Endothelial cell of umbilical vein (primary cell): ENCODE results near the gene CDCA7L. TPM values are rescaled to one million over a fixed set of nuclear protein-coding genes. Genes with fewer than 3 reads are reported as not detected.

Source experiments
- BruUV-seq: library from RNA; stranded (reverse); fragments of 400-500 nt; replicated peaks from 2 replicates; lab custom pipeline; 2021; lab: Mats Ljungman, UMichigan
- CTCF ChIA-PET: fragments of 300-600, 350-600 bp; sonication (Branson Sonifier 250); formaldehyde crosslinking; loops from one replicate; lab custom pipeline; 2021; ENCODE audit warnings: antibody characterized with exemption, inconsistent platforms; lab: Charles Lee
- POLR2A ChIA-PET: fragments of 300-600, 350-600 bp; sonication (Branson Sonifier 250); formaldehyde crosslinking; loops from one replicate; lab custom pipeline; 2021; ENCODE audit warnings: antibody characterized with exemption, inconsistent platforms; lab: Charles Lee
- DNase-seq: peaks from one replicate; pipeline ENCODE4 v3.0.0-alpha.2; 2011; ENCODE audit warnings: low read depth, low spot score
- FAIRE-seq: peaks from 2 replicates; lab custom pipeline; 2011; peaks lifted over from hg19 to GRCh38; lab: Jason Lieb, UNC
- H2AFZ ChIP-seq: 2 replicates; pipeline ENCODE4 v1.6.0; 2012; ENCODE audit warnings: low read depth, low read length, control low read depth, inconsistent platforms
- H3K27ac ChIP-seq: 2 replicates; pipeline ENCODE4 v1.5.1; 2011; ENCODE audit warnings: low read depth, mild to moderate bottlenecking, control low read depth, low read length, moderate library complexity; ENCODE audit not compliant: insufficient read depth
- H3K27me3 ChIP-seq, 2 experiments: 2 replicates each; pipeline versions ENCODE4 v1.6.0 to v1.6.1; 2011; ENCODE audit warnings: low read length in 2 of 2, mixed read lengths in 1 of 2; ENCODE audit not compliant: control insufficient read depth in 2 of 2, insufficient read depth in 2 of 2
- H3K36me3 ChIP-seq, 2 experiments: 2 replicates in 1 of 2; 3 replicates in 1 of 2; pipeline ENCODE4 v1.5.1; 2011; ENCODE audit warnings: low read length in 2 of 2, mild to moderate bottlenecking in 1 of 2, moderate library complexity in 1 of 2; ENCODE audit not compliant: control insufficient read depth in 2 of 2, insufficient read depth in 2 of 2; ENCODE audit errors: extremely low read depth in 1 of 2
- H3K4me1 ChIP-seq: 3 replicates; pipeline ENCODE4 v1.5.1; 2011; ENCODE audit warnings: mild to moderate bottlenecking, low read length; ENCODE audit not compliant: control insufficient read depth, insufficient read depth; ENCODE audit errors: extremely low read depth
- H3K4me2 ChIP-seq: 2 replicates; pipeline ENCODE4 v1.6.1; 2011; ENCODE audit warnings: low read length, control low read depth, mixed read lengths; ENCODE audit not compliant: insufficient read depth
- H3K4me3 ChIP-seq, 3 experiments: fragments of 200-600 bp in 1 of 3; sonication (generic), shearing (Covaris generic) in 1 of 3; replicated peaks in 1 of 3; 2 replicates each; pipeline ENCODE4 v1.5.1; 2011 to 2016; ENCODE audit warnings: control low read depth in 3 of 3, low read length in 3 of 3, mild to moderate bottlenecking in 2 of 3, inconsistent platforms in 1 of 3, low read depth in 1 of 3, moderate library complexity in 1 of 3; ENCODE audit not compliant: insufficient read depth in 1 of 3
- H3K79me2 ChIP-seq: 2 replicates; pipeline ENCODE4 v1.6.0; 2012; ENCODE audit warnings: low read length, inconsistent platforms; ENCODE audit not compliant: control insufficient read depth, insufficient read depth
- H3K9ac ChIP-seq: replicated peaks from 2 replicates; pipeline ENCODE3; 2011; ENCODE audit warnings: low read length, control low read depth; ENCODE audit not compliant: insufficient read depth; ENCODE audit errors: extremely low read depth
- H3K9me1 ChIP-seq: replicated peaks from 3 replicates; pipeline ENCODE4 v1.6.0; 2011; ENCODE audit warnings: mild to moderate bottlenecking, low read length; ENCODE audit not compliant: control insufficient read depth, insufficient read depth; ENCODE audit errors: extremely low read depth
- H3K9me3 ChIP-seq: replicated peaks from 2 replicates; pipeline ENCODE4 v1.5.1; 2012; ENCODE audit warnings: low read length, inconsistent platforms; ENCODE audit not compliant: control insufficient read depth, insufficient read depth
- H4K20me1 ChIP-seq: replicated peaks from 2 replicates; pipeline ENCODE3; 2011; ENCODE audit warnings: mild to moderate bottlenecking, low read length; ENCODE audit not compliant: control insufficient read depth, insufficient read depth; ENCODE audit errors: extremely low read depth
- CTCF ChIP-seq, 2 donors: IDR thresholded peaks; 1 replicate in 1 of 2; 2 replicates in 1 of 2; pipeline ENCODE4 v1.5.1; 2011; ENCODE audit warnings: low read length in 2 of 2, mild to moderate bottlenecking in 2 of 2, moderate library complexity in 2 of 2, control low read depth in 1 of 2, inconsistent platforms in 1 of 2, low read depth in 1 of 2; ENCODE audit not compliant: insufficient read depth in 1 of 2; ENCODE audit errors: extremely low read depth in 1 of 2
- EZH2 ChIP-seq: IDR thresholded peaks from 2 replicates; pipeline ENCODE4 v1.6.1; 2012; ENCODE audit warnings: borderline replicate concordance, low read depth, mild to moderate bottlenecking, moderate library complexity, low read length, inconsistent platforms; ENCODE audit not compliant: severe bottlenecking
- FOS ChIP-seq: IDR thresholded peaks from 2 replicates; pipeline ENCODE4 v1.6.1; 2011; ENCODE audit warnings: mild to moderate bottlenecking, low read length, moderate library complexity, borderline replicate concordance; ENCODE audit not compliant: insufficient read depth
- GATA2 ChIP-seq: IDR thresholded peaks from 2 replicates; pipeline ENCODE4 v1.7.0; 2011; ENCODE audit warnings: low read depth, mild to moderate bottlenecking, moderate library complexity, mixed read lengths, low read length; ENCODE audit not compliant: insufficient read length, insufficient read depth
- JUN ChIP-seq: IDR thresholded peaks from 2 replicates; pipeline ENCODE4 v1.6.1; 2011; ENCODE audit warnings: borderline replicate concordance, low read depth; ENCODE audit not compliant: insufficient read length, insufficient read depth
- MAX ChIP-seq: IDR thresholded peaks from 2 replicates; pipeline ENCODE4 v1.6.1; 2011; ENCODE audit not compliant: insufficient read depth, insufficient read length
- MYC ChIP-seq: IDR thresholded peaks from one replicate; pipeline ENCODE4 v1.6.1; 2011; ENCODE audit warnings: mild to moderate bottlenecking, low read depth, low read length
- POLR2A ChIP-seq: IDR thresholded peaks from 2 replicates; pipeline ENCODE4 v1.6.1; 2012; ENCODE audit warnings: low read depth, mild to moderate bottlenecking, control low read depth, low read length
- POLR2AphosphoS5 ChIP-seq: IDR thresholded peaks from 2 replicates; pipeline ENCODE4 v1.6.1; 2012; ENCODE audit warnings: low read depth, mild to moderate bottlenecking, control low read depth, low read length, moderate library complexity; ENCODE audit not compliant: insufficient read depth
- dilution Hi-C: fragments of 300-500 bp; cut with MboI; formaldehyde crosslinking; loops from one replicate; pipeline ENCODE4 v1.15.0; 2019; ENCODE audit warnings: low sequenced_read_pairs; ENCODE audit not compliant: extremely low pct_ligation_motif_present
- intact Hi-C: fragments of 100-400 bp; cut with micrococcal nuclease; formaldehyde crosslinking; loops from one replicate; pipeline ENCODE4 v1.10.0; 2022
- polyA plus RNA-seq, 4 experiments: library from polyadenylated mRNA; depleted of rRNA in 3 of 4; stranded (reverse) in 3 of 4; unstranded in 1 of 4; fragments of >200 nt; gene quantifications; 2 replicates each; pipeline versions ENCODE4 v1.2.1 to v1.2.3, GENCODE V29; 2011 to 2012; ENCODE audit warnings: missing spikeins in 1 of 4
- total RNA-seq: library from RNA; stranded (reverse); gene quantifications from 2 replicates; pipeline ENCODE4 v1.2.3, GENCODE V29; 2021

The CDCA7L gene
- total and polyA plus RNA-seq, 2 donors (not counting 3 experiments of a cell fraction or from before 2014, with no cell fraction given): 68.4 to 91.6 TPM

GRCh38 chr7:21971780-21972396 lies 26.2 kb upstream of the CDCA7L start:
- TF ChIP-seq FOS (no peak), POLR2AphosphoS5 (no peak), CTCF (IDR thresholded peaks at IDR 0.05; ENCODE audit: extremely low read depth in 1 of 2, insufficient read depth in 1 of 2, low read depth in 1 of 2, low read length in 2 of 2) (no peak)
- Histone ChIP-seq H3K36me3 (no peaks in the 10 kb centered on the region), H3K4me1 (no peaks in the 10 kb centered on the region), H3K27me3 (no peaks in the 10 kb centered on the region), H3K79me2 (no peaks in the 10 kb centered on the region), H4K20me1 (no peaks in the 10 kb centered on the region), H3K9me3 (no peaks in the 10 kb centered on the region), H3K4me3 (no peak overlapping the region), H3K4me2 (no peak overlapping the region), H3K9me1 (no peaks in the 10 kb centered on the region), H3K9ac (no peak overlapping the region), H2AFZ (no peak overlapping the region), H3K27ac (no peak overlapping the region)
- dilution Hi-C loops: no loop called here
- intact Hi-C loops: no loop called here
- CTCF ChIA-PET: interaction anchor here (0.8 kb wide), 1 partner anchor 9 kb away, joined by 4 read pairs; no protein-coding TSS in a partner anchor
- POLR2A ChIA-PET: no interaction called here
- BruUV-seq: no TSS peak
- DNase-seq (no peak), FAIRE-seq (no peak)

GRCh38 chr7:21969822-21970221 lies 24.1 kb upstream of the CDCA7L start:
- no peaks in the 10 kb centered on the region for H3K36me3 ChIP-seq
- no peaks in the 10 kb centered on the region for H3K27me3 ChIP-seq
- dilution Hi-C loops (no loop called here), intact Hi-C loops (no loop called here)
- H3K9ac ChIP-seq: no peak overlapping the region
- H3K9me3 ChIP-seq: no peaks in the 10 kb centered on the region
- POLR2A ChIA-PET: no interaction called here
- H3K79me2 ChIP-seq: no peaks in the 10 kb centered on the region
- H3K4me1 ChIP-seq: no peaks in the 10 kb centered on the region
- no peak overlapping the region for H3K27ac ChIP-seq
- DNase-seq (no peak), FAIRE-seq (no peak)
- no peak overlapping the region for H2AFZ ChIP-seq
- no peak overlapping the region for H3K4me2 ChIP-seq
- TF ChIP-seq POLR2AphosphoS5: no peak
- TF ChIP-seq MYC: no peak
- TF ChIP-seq POLR2A: no peak
- no peak for TF ChIP-seq JUN
- no peak for TF ChIP-seq FOS
- no peak for TF ChIP-seq GATA2
- TF ChIP-seq CTCF (IDR thresholded peaks at IDR 0.05; ENCODE audit: extremely low read depth in 1 of 2, insufficient read depth in 1 of 2, low read depth in 1 of 2, low read length in 2 of 2): no peak
- no peak for TF ChIP-seq MAX
- no peak for TF ChIP-seq EZH2
- H3K9me1 ChIP-seq: no peaks in the 10 kb centered on the region
- CTCF ChIA-PET: interaction anchor here (1.1 to 2.1 kb wide), 3 partner anchors 8 to 31 kb away, joined by 3 to 5 read pairs (median 4); no protein-coding TSS in a partner anchor
- no TSS peak for BruUV-seq
- H4K20me1 ChIP-seq: no peaks in the 10 kb centered on the region
- no peak overlapping the region for H3K4me3 ChIP-seq
